Measurements from ENCODE around the gene RANBP1. TPM values are rescaled to one million over a fixed set of nuclear protein-coding genes. Genes with fewer than 3 reads are reported as not detected.

Gene RANBP1
- total and polyA plus RNA-seq, 9 of the 15 experiments (the other 6 are each of a cell fraction or from before 2014, with no cell fraction given): 162 to 2,891 (median 1,289) TPM

GRCh38 chr22:20126284-20127029 is 10.6 kb downstream of the RANBP1 start (continued):
- TF ChIP-seq POLR2B (IDR thresholded peaks at IDR 0.05; ENCODE audit: low read depth, partially characterized antibody) (peak; percentile 18), TEAD4 (IDR thresholded peaks at IDR 0.05; ENCODE audit: low read length) (no peak; the same call in 1 of the 2 replicates), TEAD4 (CRISPR knock-in tag; IDR thresholded peaks at IDR 0.05; ENCODE audit: borderline replicate concordance) (no peak), SMARCB1 (IDR thresholded peaks at IDR 0.05; ENCODE audit: insufficient read length, low read depth) (no peak), MLLT1 (IDR thresholded peaks at IDR 0.05) (peak in 1 of 2 experiments; percentile 66; a peak in 2 of 4 replicates), ZNF384 (IDR thresholded peaks at IDR 0.05; ENCODE audit: low read depth, low read length) (no peak), MTF1 (CRISPR knock-in tag; IDR thresholded peaks at IDR 0.05; ENCODE audit: borderline replicate concordance) (no peak), MLX (CRISPR knock-in tag; conservative IDR thresholded peaks at IDR 0.05) (0 out of 4 replicates have a peak, but pooled peaks of 1 of the 2 experiments have one; percentile 55), GABPB1 (CRISPR knock-in tag; IDR thresholded peaks at IDR 0.05) (no peak), SMAD3 (CRISPR knock-in tag; conservative IDR thresholded peaks at IDR 0.05) (no peak), KDM5B (IDR thresholded peaks at IDR 0.05; ENCODE audit: insufficient replicate concordance, low read depth, low read length) (peak; percentile 28)

Measured in K562 (cell line).